Epithelial cell of proximal tubule (primary cell): ENCODE data around the gene LRP2BP. TPM values are rescaled to one million over a fixed set of nuclear protein-coding genes. Genes with fewer than 3 reads are reported as not detected.

Experiments used
- DNase-seq: peaks from one replicate; pipeline ENCODE4 v3.0.0-alpha.2; 2011; ENCODE audit warnings: low read depth
- H3K4me3 ChIP-seq: 2 replicates; pipeline ENCODE4 v1.5.1; 2011; ENCODE audit warnings: low read depth, mild to moderate bottlenecking, low read length
- CTCF ChIP-seq: conservative IDR thresholded peaks from 2 replicates; pipeline ENCODE4 v1.5.1; 2012; ENCODE audit warnings: low read depth, mild to moderate bottlenecking, low read length
- total RNA-seq: library from RNA; depleted of rRNA; stranded (reverse); fragments of >200 nt; gene quantifications from 2 replicates; pipeline ENCODE4 v1.2.3, GENCODE V29; 2015

The LRP2BP gene
- total RNA-seq = 0.06 and 0.14 TPM in 2 replicates

- DNase-seq = peak; percentile 42
- no peak for TF ChIP-seq CTCF
- peak within 1 kb of the TSS; percentile 74 for H3K4me3 ChIP-seq
Measured at GRCh38 chr4:185395238-185395955, at the start of gene LRP2BP. Gene LRP2BP, minus strand, starts transcription at chr4:185395924. Its CDS starts 17,738 bp downstream, at chr4:185378186.

GRCh38 chr4:185445209-185445608 lies 49.5 kb upstream of the LRP2BP start:
- no peak for DNase-seq
- H3K4me3 ChIP-seq = no peak overlapping the region
- TF ChIP-seq CTCF = no peak

GRCh38 chr4:185441479-185441878 lies 45.8 kb upstream of the LRP2BP start:
- no peak for TF ChIP-seq CTCF
- DNase-seq = no peak

GRCh38 chr4:185437809-185438208 lies 42.1 kb upstream of the LRP2BP start:
- DNase-seq = no peak
- H3K4me3 ChIP-seq = no peak overlapping the region
- no peak for TF ChIP-seq CTCF

More at GRCh38 chr4:185441479-185441878, 45.8 kb upstream of the LRP2BP start:
- H3K4me3 ChIP-seq = no peak overlapping the region

GRCh38 chr4:185435466-185435865 lies 39.7 kb upstream of the LRP2BP start:
- no peak for DNase-seq
- TF ChIP-seq CTCF = no peak
- no peak overlapping the region for H3K4me3 ChIP-seq

- TF ChIP-seq CTCF = no peak
- DNase-seq = no peak
- H3K4me3 ChIP-seq = no peak overlapping the region
Measured at GRCh38 chr4:185429660-185430059, 33.9 kb upstream of the LRP2BP start.
